Measurements from ENCODE around the gene FARSA.
"Not testable (repeated sequence)": the region's sequence is repeated elsewhere in the genome, so short reads cannot be mapped to it uniquely, and the experiment has no call there.

Gene FARSA

DNA sequence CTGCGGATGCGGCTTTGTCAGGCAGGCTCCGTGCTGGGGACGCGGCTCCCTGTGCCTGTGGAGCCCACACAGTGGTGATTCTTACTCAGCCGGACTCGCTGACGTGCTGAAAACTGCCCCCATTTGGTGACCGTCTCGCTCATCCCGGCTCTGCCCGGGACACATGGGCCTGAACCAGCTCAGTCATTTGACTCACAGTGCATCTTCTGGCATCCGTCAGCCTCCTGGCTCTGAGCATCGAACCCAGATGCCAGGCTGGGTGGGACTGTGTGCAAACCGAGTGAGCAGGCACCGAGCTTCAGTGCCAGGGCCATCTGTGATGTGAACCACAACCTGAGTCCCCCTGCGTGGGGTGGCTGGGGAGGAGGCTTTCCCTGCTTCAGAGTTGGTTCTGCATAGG, 37.1 kb downstream of the FARSA start:
- no peak for DNase-seq (ENCODE audit: low read depth, low spot score)

DNA sequence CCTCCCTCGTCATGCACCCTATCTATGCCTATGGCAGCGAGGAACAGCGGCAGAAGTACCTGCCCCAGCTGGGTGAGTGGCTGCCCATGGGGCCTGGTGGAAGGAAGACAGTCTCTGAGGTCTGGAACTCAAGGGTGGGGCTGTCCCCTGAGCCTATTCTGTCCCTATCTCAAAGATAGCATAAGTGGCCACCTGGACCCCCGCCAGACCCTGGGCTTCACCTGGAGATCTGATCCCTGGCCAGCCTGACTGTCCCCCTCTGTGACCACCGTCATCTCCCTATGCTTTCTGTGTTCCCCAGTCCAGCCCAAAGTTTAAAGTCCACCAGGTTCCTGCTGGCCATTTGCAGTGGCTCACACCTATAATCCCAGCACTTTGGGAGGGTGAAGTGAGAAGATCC, 39.9 kb downstream of the FARSA start:
- H3K27ac ChIP-seq, result no peak overlapping the region
- DNase-seq (ENCODE audit: low read depth, low spot score), result no peak

More for the DNA sequence above, 37.1 kb downstream of the FARSA start:
- H3K27ac ChIP-seq, result no peak overlapping the region

DNA sequence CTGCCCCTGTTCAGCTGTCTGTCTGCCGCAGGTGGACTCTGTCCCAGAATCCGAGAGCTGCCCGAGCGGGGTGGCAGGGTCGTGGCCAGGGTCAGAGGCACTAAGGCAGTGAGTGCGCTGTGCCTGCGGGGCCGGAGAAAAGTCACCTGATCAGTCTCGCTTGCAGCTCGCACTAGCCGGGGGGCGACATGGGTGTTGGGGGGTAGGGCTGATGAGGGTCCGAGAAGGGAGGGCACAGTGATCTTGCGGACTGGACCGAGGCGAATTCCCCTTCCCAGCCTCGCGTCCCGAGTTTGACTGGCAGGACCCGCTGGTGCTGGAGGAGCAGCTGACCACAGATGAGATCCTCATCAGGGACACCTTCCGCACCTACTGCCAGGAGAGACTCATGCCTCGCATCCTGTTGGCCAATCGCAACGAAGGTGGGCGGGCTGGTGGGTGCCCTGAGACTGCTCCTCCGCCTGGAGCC, 41.9 kb downstream of the FARSA start:
- H3K27ac ChIP-seq, result no peak overlapping the region
- no peak for DNase-seq (ENCODE audit: low read depth, low spot score)

DNA sequence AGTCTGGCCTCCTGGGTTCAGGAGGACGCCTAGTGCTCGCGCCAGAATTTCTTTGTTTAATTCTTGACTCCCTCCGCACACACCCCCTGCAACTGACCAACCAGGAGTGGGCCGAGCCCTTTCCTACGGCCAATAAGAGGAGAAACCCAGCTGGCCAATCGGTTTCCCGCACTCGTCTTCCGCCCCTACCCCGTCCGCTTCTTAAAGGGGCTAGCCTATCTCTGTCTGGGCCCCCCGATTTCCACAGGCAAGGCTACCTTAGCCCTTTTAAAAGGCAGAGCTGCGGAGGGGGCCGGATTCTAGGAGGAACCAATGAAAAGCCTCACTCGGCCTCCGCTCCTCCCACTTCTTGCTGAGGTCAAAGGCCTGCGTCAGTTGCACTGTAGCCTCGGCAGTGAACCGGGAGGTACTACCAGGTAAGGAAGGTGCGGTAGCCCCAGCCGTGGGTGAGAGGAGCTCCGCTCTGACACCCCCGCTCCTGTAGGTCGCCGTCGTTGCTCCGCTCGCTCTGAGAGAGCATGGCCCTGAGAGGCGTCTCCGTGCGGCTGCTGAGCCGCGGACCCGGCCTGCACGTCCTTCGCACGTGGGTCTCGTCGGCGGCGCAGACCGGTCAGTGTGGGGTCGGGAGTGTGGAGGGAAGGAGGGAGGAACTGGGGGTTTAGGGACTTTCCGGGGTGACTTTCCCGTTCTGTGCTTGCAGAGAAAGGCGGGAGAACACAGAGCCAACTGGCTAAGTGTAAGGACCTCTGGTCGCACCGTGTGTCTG, 42.5 kb downstream of the FARSA start, which contains the start of gene GCDH:
Gene GCDH (plus strand): TSS at position 374 of the 766 bp plus-strand sequence. CDS start 145 bp downstream, at position 519.
- DNase-seq (ENCODE audit: low read depth, low spot score), result peak; percentile 98
- no peak within 1 kb of the TSS for H3K27ac ChIP-seq

DNA sequence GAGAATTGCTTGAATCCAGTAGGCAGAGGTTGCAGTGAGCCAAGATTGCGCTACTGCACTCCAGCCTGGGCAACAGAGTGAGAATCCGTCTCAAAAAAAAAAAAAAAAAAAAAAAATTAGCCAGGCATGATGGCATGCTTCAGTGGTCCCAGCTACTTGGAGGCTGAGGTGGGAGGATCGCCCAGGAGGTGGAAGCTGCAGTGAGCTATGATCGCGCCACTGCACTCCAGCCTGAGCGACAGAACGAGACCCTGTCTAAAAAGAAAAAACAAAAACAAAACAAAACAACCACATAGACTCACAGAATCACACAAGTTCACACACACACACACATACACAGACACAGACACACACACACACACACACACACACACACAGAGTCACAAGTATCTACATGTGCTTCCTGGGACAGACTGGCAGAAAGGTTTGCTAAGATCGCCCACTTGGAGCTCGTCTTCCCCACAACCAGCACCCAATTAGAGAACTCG, 43.2 kb downstream of the FARSA start:
- H3K27ac ChIP-seq, result not testable (repeated sequence)

DNA sequence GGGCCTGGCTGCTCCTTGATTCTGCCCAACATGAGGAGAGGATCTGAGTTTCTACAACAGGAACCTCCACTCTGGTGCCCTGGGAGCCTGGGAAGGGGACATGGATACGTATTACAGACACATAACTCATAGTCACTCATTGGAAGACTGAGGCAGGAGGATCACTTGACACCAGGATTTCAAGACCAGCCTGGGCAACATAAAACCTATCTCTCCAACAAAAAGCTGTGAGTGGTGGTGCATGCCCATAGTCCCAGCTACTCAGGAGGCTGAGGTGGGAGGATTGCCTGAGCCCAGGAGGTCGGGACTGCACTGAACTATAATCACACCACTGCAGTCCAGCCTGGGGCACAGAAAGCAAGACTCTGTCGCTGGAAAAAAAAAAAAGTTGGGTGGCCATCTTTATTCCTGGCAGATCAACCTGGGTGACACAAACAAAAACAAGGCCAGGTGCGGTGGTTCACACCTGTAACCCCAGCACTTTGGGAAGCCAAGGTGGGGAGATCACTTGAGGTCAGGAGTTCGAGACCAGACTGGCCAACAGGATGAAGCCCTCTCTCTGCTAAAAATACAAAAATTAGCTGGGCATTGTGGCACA, 45.4 kb downstream of the FARSA start:
- no peak overlapping the region for H3K27ac ChIP-seq
- no peak for DNase-seq (ENCODE audit: low read depth, low spot score)

More for the DNA sequence above, 43.2 kb downstream of the FARSA start:
- DNase-seq (ENCODE audit: low read depth, low spot score), result not testable (repeated sequence)

DNA sequence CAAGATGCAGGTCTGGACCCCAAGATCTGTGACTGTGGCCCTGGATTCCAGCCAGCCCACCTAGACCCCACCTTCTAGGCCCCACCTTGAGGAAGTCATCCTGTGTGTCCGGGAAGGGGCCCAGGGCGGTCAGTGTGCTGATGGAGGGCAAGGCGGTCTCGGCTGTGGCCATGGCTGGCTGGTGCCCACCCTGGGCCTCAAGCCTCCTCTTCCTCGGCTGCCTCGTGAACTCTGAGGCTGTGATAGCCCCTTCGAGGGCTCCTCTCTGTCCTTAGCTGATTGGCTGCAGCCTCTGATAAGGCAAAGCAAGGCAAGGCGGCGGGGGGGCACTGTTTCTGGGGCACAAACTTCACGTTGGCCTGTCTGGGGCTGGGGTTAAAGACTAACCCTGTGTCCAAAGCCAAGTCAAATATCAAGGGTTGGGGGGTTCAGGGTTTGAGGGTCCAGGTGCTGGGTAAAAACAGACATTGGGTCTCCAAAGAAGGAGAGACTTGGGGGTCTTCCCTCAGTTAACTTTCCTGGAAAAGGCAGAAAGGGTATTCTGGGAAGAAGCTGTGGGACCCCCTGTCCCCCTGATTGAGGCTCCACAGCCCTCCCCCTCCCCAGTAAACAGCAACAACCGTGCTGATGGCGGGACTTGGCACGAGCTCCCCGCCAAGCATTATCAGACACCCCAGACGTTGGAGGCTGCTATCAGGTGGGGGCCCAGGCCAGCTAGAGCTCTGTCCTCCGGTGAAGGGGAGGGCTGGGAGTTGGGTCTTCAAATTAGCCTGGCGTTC, 46.4 kb downstream of the FARSA start, which contains the start of gene KLF1:
Gene KLF1 (minus strand): TSS at position 233 of the 779 bp plus-strand sequence. CDS start 61 bp downstream, at position 172.
- DNase-seq (ENCODE audit: low read depth, low spot score), result no peak
- H3K27ac ChIP-seq, result no peak within 1 kb of the TSS

DNA sequence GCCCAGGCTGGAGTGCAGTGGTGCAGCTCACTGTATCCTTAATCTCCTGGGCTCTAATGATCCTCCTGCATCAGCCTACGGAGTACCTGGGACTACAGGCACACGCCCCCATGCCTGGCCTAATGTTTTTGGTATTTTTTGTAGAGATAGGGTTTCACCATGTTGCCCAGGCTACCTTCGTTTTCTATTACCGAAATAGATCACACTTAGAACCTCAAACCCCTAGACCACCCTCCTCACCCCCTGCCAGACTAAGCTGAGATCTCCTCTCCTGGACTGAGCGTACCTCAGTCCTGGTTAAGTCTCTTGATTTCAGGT, 46.9 kb downstream of the FARSA start:
- H3K27ac ChIP-seq, result no peak overlapping the region
- DNase-seq (ENCODE audit: low read depth, low spot score), result no peak

DNA sequence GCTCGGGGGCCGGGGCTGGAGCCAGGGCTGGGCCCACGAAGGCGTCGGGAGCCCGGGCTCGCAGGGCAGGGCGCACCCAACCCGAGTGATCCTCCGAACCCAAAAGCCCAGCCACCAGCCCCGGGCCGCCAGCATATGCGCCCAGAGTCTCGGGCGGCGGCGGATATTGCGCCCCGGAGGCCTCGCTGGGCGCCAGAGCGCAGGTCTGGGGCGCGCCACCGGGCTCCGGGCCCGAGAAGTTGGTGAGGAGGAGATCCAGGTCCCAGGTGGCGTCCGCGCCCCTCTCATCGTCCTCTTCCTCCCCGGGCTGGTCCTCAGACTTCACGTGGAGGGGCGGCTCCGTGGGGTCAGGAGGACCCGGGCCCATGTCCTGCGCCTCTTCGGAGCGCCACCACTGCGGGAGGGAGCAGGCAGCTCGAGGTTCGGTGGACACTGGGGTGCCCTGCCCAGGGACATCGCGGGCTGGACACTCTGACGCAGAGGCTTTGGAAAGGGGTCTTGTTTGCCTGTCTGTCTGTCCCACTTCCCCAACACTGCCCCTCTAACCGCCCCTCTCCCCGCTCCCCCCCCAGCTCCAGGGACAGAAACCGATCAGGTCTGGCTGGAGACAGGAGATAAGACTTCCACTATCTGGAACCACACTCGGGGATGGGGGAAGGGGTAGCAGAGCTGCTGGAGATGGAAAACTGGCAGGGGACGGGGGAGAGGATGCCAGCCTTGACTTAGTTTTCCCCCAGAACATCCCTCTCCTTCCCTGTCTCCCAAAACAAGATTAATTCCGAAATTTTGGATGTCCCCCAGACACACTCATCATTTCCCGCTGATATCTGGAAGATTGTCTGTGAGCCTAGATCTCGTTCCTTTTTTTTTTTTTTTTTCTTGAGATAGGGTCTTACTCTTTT, 47.5 kb downstream of the FARSA start:
- no peak for DNase-seq (ENCODE audit: low read depth, low spot score)
- no peak overlapping the region for H3K27ac ChIP-seq

DNA sequence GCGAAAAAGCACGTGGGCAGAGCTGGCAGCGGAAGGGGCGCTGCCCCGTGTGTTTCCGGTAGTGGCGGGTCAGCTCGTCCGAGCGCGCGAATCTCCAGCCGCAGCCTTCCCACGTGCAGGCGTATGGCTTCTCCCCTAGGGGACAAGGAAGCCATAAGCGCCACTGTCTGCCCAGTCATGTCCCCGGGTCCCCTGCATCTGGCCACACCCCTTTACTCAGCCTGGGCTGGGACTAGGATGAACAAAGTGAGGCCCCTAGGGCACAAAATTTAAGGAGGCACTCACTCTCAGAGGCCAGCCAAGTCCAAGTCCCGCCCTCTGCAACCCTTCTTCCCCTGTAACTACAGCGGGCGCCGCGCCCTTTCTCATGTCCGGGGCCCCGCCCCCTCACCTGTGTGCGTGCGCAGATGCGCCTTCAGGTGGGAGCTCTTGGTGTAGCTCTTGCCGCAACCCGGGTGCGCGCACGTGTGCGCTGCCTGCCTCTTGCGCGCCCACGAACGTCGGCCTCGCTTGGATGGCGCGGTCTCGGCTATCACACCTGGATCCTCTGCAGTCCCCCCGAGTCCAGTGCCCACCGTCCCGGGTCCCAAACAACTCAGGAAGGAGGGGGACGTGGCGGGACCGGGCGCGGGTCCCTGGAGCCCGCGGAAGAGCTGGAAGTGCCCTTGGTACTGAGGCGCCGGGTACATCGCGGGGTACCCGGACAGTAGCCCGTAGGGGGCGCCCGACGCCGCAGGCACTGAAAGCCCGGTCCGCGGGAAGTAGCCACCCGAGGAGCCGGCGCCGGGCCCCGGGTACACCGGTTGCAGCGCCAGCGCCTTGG, 48.4 kb downstream of the FARSA start:
- no peak for DNase-seq (ENCODE audit: low read depth, low spot score)
- H3K27ac ChIP-seq, result no peak overlapping the region

DNA sequence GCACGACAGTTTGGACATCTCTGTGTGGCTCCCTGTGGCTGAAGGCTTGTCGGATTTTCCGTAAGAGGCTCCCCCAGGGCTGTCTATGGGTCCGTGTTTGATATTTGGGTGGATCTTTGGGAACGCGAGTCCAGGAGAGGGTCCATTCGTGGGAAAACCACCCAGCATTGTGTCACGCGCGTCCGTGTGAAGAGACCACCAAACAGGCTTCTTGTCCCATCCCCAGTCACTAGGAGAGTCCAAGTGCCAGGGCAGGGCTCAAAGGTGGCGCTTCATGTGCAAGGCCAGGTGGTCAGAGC, 48.9 kb downstream of the FARSA start:
- H3K27ac ChIP-seq, result no peak overlapping the region
- DNase-seq (ENCODE audit: low read depth, low spot score), result no peak

DNA sequence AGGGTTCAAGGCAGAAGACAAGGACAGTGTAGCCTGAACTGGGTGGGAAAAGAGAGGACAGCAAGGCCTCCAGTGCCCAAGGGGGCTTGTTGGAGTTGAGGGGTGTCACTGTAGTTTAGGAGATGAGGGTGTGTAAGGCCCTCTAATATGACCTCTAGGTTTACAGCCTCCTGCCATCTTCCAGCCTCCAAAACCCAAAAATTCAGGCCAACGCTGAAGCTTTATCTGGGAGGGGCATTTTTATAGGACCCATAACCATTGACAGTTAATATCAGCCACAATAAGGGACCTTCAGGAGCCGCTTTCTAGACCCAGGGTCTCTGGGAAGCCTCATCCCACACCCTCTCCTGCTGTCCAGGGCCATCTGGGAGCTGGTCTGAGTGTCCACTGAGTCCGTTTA, 49.3 kb downstream of the FARSA start:
- DNase-seq (ENCODE audit: low read depth, low spot score), result no peak
- no peak overlapping the region for H3K27ac ChIP-seq

DNA sequence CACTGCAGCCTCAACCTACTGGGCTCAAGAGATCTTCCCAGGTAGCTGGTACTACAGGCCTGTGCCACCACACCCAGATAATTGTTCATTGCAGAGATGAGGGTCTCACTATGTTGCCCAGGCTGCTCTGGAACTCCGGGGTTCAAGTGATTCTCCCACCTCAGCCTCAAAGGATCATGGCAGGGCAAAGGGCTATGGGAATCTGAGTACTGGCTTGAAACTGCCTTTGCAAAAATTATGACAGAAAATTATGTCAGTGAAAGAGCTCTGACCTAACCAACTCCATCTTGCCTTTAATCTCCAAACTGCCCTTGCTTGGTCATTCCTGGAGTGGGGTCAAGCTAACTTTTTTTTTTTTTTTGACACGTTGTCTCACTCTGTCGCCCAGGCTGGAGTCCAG, 50.9 kb downstream of the FARSA start:
- no peak for DNase-seq (ENCODE audit: low read depth, low spot score)
- H3K27ac ChIP-seq, result no peak overlapping the region

DNA sequence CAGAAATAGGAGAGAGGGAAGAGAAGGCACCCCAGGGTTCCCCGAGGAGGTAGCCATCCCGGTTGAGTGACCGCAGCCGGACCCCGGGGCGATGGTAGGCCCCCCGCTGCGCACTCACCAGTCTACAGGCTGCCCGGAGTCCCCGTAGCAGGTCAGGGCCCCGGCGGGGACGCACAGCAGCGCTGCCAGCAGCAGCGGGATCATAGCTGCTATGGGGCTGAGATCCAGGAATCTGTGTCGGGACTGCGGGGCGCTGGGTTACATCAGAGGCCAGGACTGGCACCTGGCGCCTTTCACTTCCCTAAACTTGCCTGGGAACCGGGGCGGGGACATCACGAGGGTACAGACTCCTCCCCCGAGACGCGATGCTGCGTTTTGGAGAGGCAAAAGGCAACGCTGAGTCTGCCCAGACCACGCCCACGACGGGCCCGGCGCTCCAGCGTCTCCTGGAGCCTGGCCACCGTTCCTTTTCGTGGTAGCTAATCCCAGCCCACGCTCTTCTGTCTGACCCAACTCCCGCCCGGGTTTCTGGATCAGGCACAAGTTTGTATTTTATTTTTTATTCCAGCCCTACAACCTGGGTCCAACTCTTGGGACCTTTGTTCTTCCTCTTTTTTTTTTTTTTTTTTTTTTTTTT, 52.2 kb downstream of the FARSA start, which contains the start of gene DNASE2:
Gene DNASE2 (minus strand): TSS at position 278 of the 637 bp plus-strand sequence. CDS start 74 bp downstream, at position 204.
- peak; percentile 77 for DNase-seq (ENCODE audit: low read depth, low spot score)
- H3K27ac ChIP-seq, result peak within 1 kb of the TSS; percentile 41

DNA sequence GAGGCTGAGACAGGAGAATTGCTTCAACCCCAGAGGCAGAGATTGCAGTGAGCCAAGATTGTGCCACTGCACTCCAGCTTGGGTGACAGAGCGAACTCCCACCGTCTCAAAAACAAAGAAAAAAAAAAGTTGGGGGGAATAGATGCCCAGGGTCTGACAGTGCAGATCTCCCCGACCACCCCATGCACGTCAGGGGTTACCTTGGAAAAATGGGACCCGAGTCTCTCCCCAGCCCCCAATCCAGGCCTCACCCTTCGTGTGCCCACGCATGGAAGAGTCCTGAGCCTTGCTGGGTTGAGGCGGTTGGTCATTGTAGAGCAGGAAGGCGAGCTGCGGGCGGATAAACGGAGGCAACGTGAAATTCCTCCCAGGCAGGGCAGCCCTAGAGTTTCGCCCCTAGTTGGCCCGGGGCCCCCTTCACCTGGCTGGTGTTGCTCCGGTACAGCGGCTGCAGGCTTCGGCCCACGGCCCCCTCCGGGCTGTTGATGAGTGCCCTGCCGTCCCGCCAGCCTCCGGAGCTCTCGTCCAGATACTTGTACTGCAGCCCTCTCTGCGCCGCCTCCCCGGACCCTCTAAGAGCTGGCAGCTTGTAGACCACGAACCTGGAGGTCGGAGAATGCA, 52.9 kb downstream of the FARSA start:
- H3K27ac ChIP-seq, result peak overlapping the region; percentile 41
- no peak for DNase-seq (ENCODE audit: low read depth, low spot score)

DNA sequence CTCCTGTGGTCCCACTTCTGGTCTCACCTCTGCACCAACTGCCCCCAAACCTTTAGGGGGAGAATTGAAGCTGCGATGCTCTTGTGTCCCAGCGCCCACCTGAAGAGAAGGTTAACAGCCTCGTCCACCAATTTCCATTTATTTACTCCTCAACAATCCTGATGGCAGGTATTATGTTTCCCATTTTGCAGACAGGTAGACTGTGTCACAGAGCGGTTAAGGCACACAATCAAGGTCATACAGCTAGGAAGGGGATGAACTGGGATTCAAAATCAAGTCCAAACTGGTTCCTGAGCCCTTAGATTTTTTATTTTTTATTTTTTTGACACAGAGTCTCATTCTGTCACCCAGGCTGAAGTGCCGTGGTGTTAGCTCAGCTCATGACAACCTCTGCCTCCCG, 58.4 kb downstream of the FARSA start:
- no peak overlapping the region for H3K27ac ChIP-seq
- no peak for DNase-seq (ENCODE audit: low read depth, low spot score)

DNA sequence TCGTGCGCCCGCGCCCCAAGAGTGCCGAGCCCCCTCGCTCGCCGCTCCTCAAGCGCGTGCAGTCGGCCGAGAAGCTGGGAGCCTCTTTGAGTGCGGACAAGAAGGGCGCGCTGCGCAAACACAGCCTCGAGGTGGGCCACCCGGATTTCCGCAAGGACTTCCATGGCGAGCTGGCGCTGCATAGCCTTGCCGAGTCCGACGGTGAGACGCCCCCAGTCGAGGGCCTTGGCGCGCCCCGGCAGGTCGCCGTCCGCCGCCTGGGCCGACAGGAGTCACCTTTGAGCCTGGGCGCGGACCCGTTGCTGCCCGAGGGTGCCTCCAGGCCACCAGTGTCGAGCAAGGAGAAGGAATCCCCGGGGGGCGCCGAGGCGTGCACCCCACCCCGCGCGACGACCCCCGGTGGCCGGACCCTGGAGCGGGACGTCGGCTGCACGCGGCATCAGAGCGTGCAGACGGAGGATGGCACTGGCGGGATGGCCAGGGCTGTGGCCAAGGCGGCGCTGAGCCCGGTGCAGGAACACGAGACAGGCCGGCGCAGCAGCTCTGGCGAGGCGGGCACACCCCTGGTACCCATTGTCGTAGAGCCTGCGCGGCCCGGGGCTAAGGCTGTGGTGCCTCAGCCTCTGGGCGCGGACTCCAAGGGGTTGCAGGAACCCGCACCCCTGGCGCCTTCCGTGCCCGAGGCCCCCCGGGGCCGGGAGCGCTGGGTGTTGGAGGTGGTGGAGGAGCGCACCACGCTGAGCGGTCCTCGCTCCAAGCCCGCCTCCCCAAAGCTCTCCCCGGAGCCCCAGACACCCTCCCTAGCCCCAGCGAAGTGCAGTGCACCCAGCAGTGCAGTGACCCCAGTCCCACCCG, 59.4 kb downstream of the FARSA start:
- H3K27ac ChIP-seq, result no peak overlapping the region
- no peak for DNase-seq (ENCODE audit: low read depth, low spot score)
